CD14-positive monocyte (primary cell): ENCODE results near the gene PKHD1. TPM values are rescaled to one million over a fixed set of nuclear protein-coding genes. Genes with fewer than 3 reads are reported as not detected.

Source experiments
- DNase-seq, 3 donors: peaks; one replicate each; pipeline ENCODE4 v3.0.0-alpha.2; 2011 to 2022
- H2AFZ ChIP-seq: 2 replicates; pipeline ENCODE4 v1.6.0; 2012; ENCODE audit warnings: mild to moderate bottlenecking, low read depth, low read length, inconsistent platforms; ENCODE audit not compliant: insufficient read depth, poor library complexity, severe bottlenecking
- H3K27ac ChIP-seq, 2 donors: 1 replicate in 1 of 2; 2 replicates in 1 of 2; pipeline ENCODE4 v1.5.1; 2012 to 2013; ENCODE audit warnings: low read length in 2 of 2, control low read depth in 1 of 2, inconsistent platforms in 1 of 2, low read depth in 1 of 2, mild to moderate bottlenecking in 1 of 2
- H3K27me3 ChIP-seq, 2 donors: one replicate each; pipeline versions ENCODE4 v1.6.0 to v1.6.1; 2011 to 2013; ENCODE audit warnings: low read length in 2 of 2; ENCODE audit not compliant: control insufficient read depth in 2 of 2, insufficient read depth in 2 of 2
- H3K36me3 ChIP-seq, 2 donors: replicated peaks in 1 of 2; 1 replicate in 1 of 2; 2 replicates in 1 of 2; pipeline versions ENCODE4 v1.5.1 to v1.6.1; 2012 to 2013; ENCODE audit warnings: low read length in 2 of 2, control low read depth in 1 of 2, inconsistent platforms in 1 of 2, mild to moderate bottlenecking in 1 of 2; ENCODE audit not compliant: insufficient read depth in 2 of 2, control insufficient read depth in 1 of 2
- H3K4me1 ChIP-seq, 2 donors: 1 replicate in 1 of 2; 2 replicates in 1 of 2; pipeline versions ENCODE4 v1.5.1 to v1.6.1; 2012 to 2013; ENCODE audit warnings: low read length in 2 of 2, control low read depth in 1 of 2, inconsistent platforms in 1 of 2, mild to moderate bottlenecking in 1 of 2, moderate library complexity in 1 of 2; ENCODE audit not compliant: insufficient read depth in 2 of 2, control insufficient read depth in 1 of 2
- H3K4me2 ChIP-seq: replicated peaks from 2 replicates; pipeline ENCODE3; 2012; ENCODE audit warnings: low read length, moderate library complexity, mild to moderate bottlenecking; ENCODE audit not compliant: poor library complexity, severe bottlenecking; ENCODE audit errors: extremely low read depth
- H3K4me3 ChIP-seq, 3 experiments: fragments of 200-600 bp in 1 of 3; sonication (generic) in 1 of 3; replicated peaks in 1 of 3; 1 replicate in 2 of 3; 2 replicates in 1 of 3; pipeline ENCODE4 v1.5.1; 2011 to 2013; ENCODE audit warnings: low read length in 3 of 3, mild to moderate bottlenecking in 3 of 3, control low read depth in 2 of 3, low read depth in 2 of 3, inconsistent platforms in 1 of 3, moderate library complexity in 1 of 3
- H3K79me2 ChIP-seq: 2 replicates; pipeline ENCODE4 v1.6.0; 2012; ENCODE audit warnings: mild to moderate bottlenecking, control low read depth, inconsistent platforms, low read length, moderate library complexity; ENCODE audit not compliant: insufficient read depth
- H3K9ac ChIP-seq: 2 replicates; pipeline ENCODE4 v1.6.0; 2017; ENCODE audit warnings: low read length, mild to moderate bottlenecking; ENCODE audit not compliant: insufficient read depth, poor library complexity, severe bottlenecking
- H3K9me3 ChIP-seq, 2 donors: replicated peaks in 1 of 2; 1 replicate in 1 of 2; 2 replicates in 1 of 2; pipeline versions ENCODE4 v1.5.1 to v1.6.1; 2012 to 2013; ENCODE audit warnings: low read length in 2 of 2, control low read depth in 1 of 2; ENCODE audit not compliant: control insufficient read depth in 1 of 2, insufficient read depth in 1 of 2
- H4K20me1 ChIP-seq: 2 replicates; pipeline ENCODE4 v1.6.0; 2012; ENCODE audit warnings: mild to moderate bottlenecking, low read length, control low read depth, moderate library complexity; ENCODE audit not compliant: insufficient read depth
- H3K27ac Mint-ChIP-seq, 7 donors: one replicate each; pipeline ENCODE4 v1.8.0; 2020; ENCODE audit warnings: mild to moderate bottlenecking in 7 of 7, mixed read lengths in 7 of 7, moderate library complexity in 6 of 7, inconsistent platforms in 2 of 7
- H3K27me3 Mint-ChIP-seq, 3 donors: one replicate each; pipeline ENCODE4 v1.8.0; 2021 to 2022; ENCODE audit warnings: low read depth in 3 of 3, mild to moderate bottlenecking in 3 of 3, mixed read lengths in 3 of 3, moderate library complexity in 3 of 3, inconsistent platforms in 1 of 3
- H3K36me3 Mint-ChIP-seq, 2 donors: one replicate each; pipeline ENCODE4 v1.8.0; 2020; ENCODE audit warnings: mixed read lengths in 2 of 2, inconsistent platforms in 1 of 2, mild to moderate bottlenecking in 1 of 2
- H3K4me1 Mint-ChIP-seq: one replicate; pipeline ENCODE4 v1.8.0; 2020; ENCODE audit warnings: mild to moderate bottlenecking, mixed read lengths
- H3K4me3 Mint-ChIP-seq, 2 donors: one replicate each; pipeline ENCODE4 v1.8.0; 2020; ENCODE audit warnings: mild to moderate bottlenecking in 2 of 2, mixed read lengths in 2 of 2, moderate library complexity in 1 of 2
- H3K9me3 Mint-ChIP-seq, 7 donors: one replicate each; pipeline ENCODE4 v1.8.0; 2020 to 2022; ENCODE audit warnings: mixed read lengths in 7 of 7, mild to moderate bottlenecking in 6 of 7, moderate library complexity in 6 of 7, inconsistent platforms in 2 of 7
- CTCF ChIP-seq: fragments of 200-600 bp; IDR thresholded peaks from one replicate; pipeline ENCODE4 v1.8.0; 2022; ENCODE audit warnings: antibody characterized with exemption, mild to moderate bottlenecking
- WGBS: methylation state at CpG from one replicate; pipeline ENCODE4 v1.1.5; 2013; ENCODE audit warnings: missing lambda C conversion rate; ENCODE audit not compliant: insufficient coverage; 5-methylcytosine and 5-hydroxymethylcytosine counted together
- intact Hi-C, 2 donors: fragments of 100-400 bp; cut with micrococcal nuclease; formaldehyde crosslinking; loops; one replicate each; pipeline versions ENCODE4 v1.15.0 to v1.15.1; 2023
- polyA plus RNA-seq, 3 donors: library from polyadenylated mRNA; depleted of rRNA in 1 of 3; unstranded in 2 of 3; stranded (reverse) in 1 of 3; fragments of 300-500 nt in 2 of 3; fragments of >200 nt in 1 of 3; fragmentation: Illumina TruSeq in 2 of 3; gene quantifications; 1 replicate in 2 of 3; 2 replicates in 1 of 3; pipeline ENCODE4 v1.2.3, GENCODE V29; 2012 to 2021

The PKHD1 gene
- polyA plus RNA-seq, 3 donors, result not detected

GRCh38 chr6:52130440-52130839, 43.0 kb upstream of the PKHD1 start:
- DNase-seq, result no peak
- no peaks in the 10 kb centered on the region for H3K36me3 ChIP-seq
- H3K4me2 ChIP-seq, result no peak overlapping the region
- no peaks in the 10 kb centered on the region for H3K4me1 ChIP-seq
- TF ChIP-seq CTCF, result no peak
- no peaks in the 10 kb centered on the region for H3K27me3 ChIP-seq
- no peak overlapping the region for H3K27ac ChIP-seq
- no peak overlapping the region for H3K9ac ChIP-seq
- intact Hi-C loops, result no loop called here
- H3K9me3 Mint-ChIP-seq, result peaks cover 0 to 3% (median 0%) of the 10 kb centered on the region in 7 donors
- no peak overlapping the region for H2AFZ ChIP-seq
- H3K4me3 Mint-ChIP-seq, result no peak overlapping the region
- no peaks in the 10 kb centered on the region for H3K79me2 ChIP-seq
- peaks cover 3% of the 10 kb centered on the region for H3K4me1 Mint-ChIP-seq
- 100% methylated on average over 1 of the region's 1 CpG for WGBS
- no peaks in the 10 kb centered on the region for H4K20me1 ChIP-seq
- H3K9me3 ChIP-seq, result no peaks in the 10 kb centered on the region
- peaks cover 0 to 2% (median 0%) of the 10 kb centered on the region in 3 donors for H3K27me3 Mint-ChIP-seq
- no peaks in the 10 kb centered on the region for H3K36me3 Mint-ChIP-seq
- peak overlapping the region in 1 of 7 donors; percentile 5 for H3K27ac Mint-ChIP-seq
- no peak overlapping the region for H3K4me3 ChIP-seq

GRCh38 chr6:52127957-52128356, 40.5 kb upstream of the PKHD1 start:
- TF ChIP-seq CTCF, result no peak
- no peak overlapping the region for H3K4me3 Mint-ChIP-seq
- peaks cover 0 to 2% (median 0%) of the 10 kb centered on the region in 3 donors for H3K27me3 Mint-ChIP-seq
- Histone ChIP-seq H3K27ac (no peak overlapping the region), H4K20me1 (no peaks in the 10 kb centered on the region), H3K4me1 (no peaks in the 10 kb centered on the region), H3K79me2 (no peaks in the 10 kb centered on the region), H3K9me3 (no peaks in the 10 kb centered on the region), H3K9ac (no peak overlapping the region), H3K4me2 (no peak overlapping the region), H3K27me3 (no peaks in the 10 kb centered on the region), H3K4me3 (no peak overlapping the region), H3K36me3 (no peaks in the 10 kb centered on the region), H2AFZ (no peak overlapping the region)
- H3K27ac Mint-ChIP-seq, result no peak overlapping the region
- H3K9me3 Mint-ChIP-seq, result peaks cover 0 to 3% (median 0%) of the 10 kb centered on the region in 7 donors
- WGBS, result no CpG with 5 or more reads among the region's 4 CpGs
- DNase-seq, result no peak
- no peaks in the 10 kb centered on the region for H3K4me1 Mint-ChIP-seq
- H3K36me3 Mint-ChIP-seq, result no peaks in the 10 kb centered on the region
- intact Hi-C loops, result no loop called here
